Articular chondrocyte of knee joint (primary cell): ENCODE measurements around the gene MXRA8. TPM values are rescaled to one million over a fixed set of nuclear protein-coding genes. Genes with fewer than 3 reads are reported as not detected.

Experiments
- total RNA-seq: library from RNA; depleted of rRNA; stranded (reverse); fragments of >200 nt; gene quantifications from 2 replicates; pipeline ENCODE4 v1.2.3, GENCODE V29; 2012

Gene MXRA8
- total RNA-seq, result 507 and 540 TPM in 2 replicates

GRCh38 chr1:1358433-1359271, at the start of gene MXRA8:
Gene MXRA8 (minus strand): TSS chr1:1358555. CDS start chr1:1358504, 51 bp downstream.

GRCh38 chr1:1406821-1407635, 48.7 kb upstream of the MXRA8 start, which contains the start of gene MRPL20:
Gene MRPL20 (minus strand): TSS chr1:1407293. CDS start chr1:1407217, 76 bp downstream.

GRCh38 chr1:1399187-1399871, 41.0 kb upstream of the MXRA8 start, which contains the start of gene CCNL2:
Gene CCNL2 (minus strand): TSS chr1:1399335. CDS start chr1:1399306, 29 bp downstream.

GRCh38 chr1:1374929-1375662, 16.7 kb upstream of the MXRA8 start, which contains the start of gene AURKAIP1:
Gene AURKAIP1 (minus strand): TSS chr1:1375207. CDS start chr1:1374756, 451 bp downstream.

GRCh38 chr1:1349256-1350012, 8.9 kb downstream of the MXRA8 start, which contains the start of gene DVL1:
Gene DVL1 (minus strand): TSS chr1:1349418. CDS start chr1:1349065, 353 bp downstream.

GRCh38 chr1:1331068-1331965, 27.0 kb downstream of the MXRA8 start, which contains the start of gene TAS1R3:
Gene TAS1R3 (plus strand): TSS chr1:1331280. CDS start chr1:1331346, 66 bp downstream.

GRCh38 chr1:1324524-1325287, 33.6 kb downstream of the MXRA8 start, which contains the start of the genes CPTP and INTS11:
Gene CPTP (plus strand): TSS chr1:1324802. CDS start chr1:1326911, 2,109 bp downstream.
Gene INTS11 (minus strand): TSS chr1:1324660. CDS start chr1:1324608, 52 bp downstream.

GRCh38 chr1:1307923-1308755, 50.2 kb downstream of the MXRA8 start, which contains the start of the genes ACAP3 and PUSL1:
Gene ACAP3 (minus strand): TSS chr1:1307930. CDS start chr1:1307815, 115 bp downstream.
Gene PUSL1 (plus strand): TSS chr1:1308597. CDS start chr1:1308644, 47 bp downstream.

Other genes with a start within 250 kb of the MXRA8 start
- 4.8 and 5.2 TPM in 2 replicates for gene C1orf159, start 242.5 kb downstream of the MXRA8 start, total RNA-seq
- not detected in 2 replicates for gene TTLL10, start 184.7 kb downstream of the MXRA8 start, total RNA-seq
- 0.32 and 0.39 TPM in 2 replicates for gene TNFRSF18, start 152.0 kb downstream of the MXRA8 start, total RNA-seq
- gene TNFRSF4, start 144.4 kb downstream of the MXRA8 start, total RNA-seq, result 0.13 TPM in 1 of 2 replicates, not detected in the other
- gene SDF4, start 126.6 kb downstream of the MXRA8 start, total RNA-seq, result 121 and 122 TPM in 2 replicates
- 16.3 and 18.9 TPM in 2 replicates for gene B3GALT6, start 126.3 kb downstream of the MXRA8 start, total RNA-seq
- gene C1QTNF12, start 111.8 kb downstream of the MXRA8 start, total RNA-seq, result 0.43 and 0.65 TPM in 2 replicates
- gene UBE2J2, start 84.7 kb downstream of the MXRA8 start, total RNA-seq, result 26.9 and 30.3 TPM in 2 replicates
- gene SCNN1D, start 78.1 kb downstream of the MXRA8 start, total RNA-seq, result 0.76 and 0.78 TPM in 2 replicates
- gene ACAP3, start 50.6 kb downstream of the MXRA8 start, total RNA-seq, result 19.2 and 24.7 TPM in 2 replicates
- gene PUSL1, start 50.0 kb downstream of the MXRA8 start, total RNA-seq, result 16.2 and 22.7 TPM in 2 replicates
- 43.3 and 46.8 TPM in 2 replicates for gene INTS11, start 33.9 kb downstream of the MXRA8 start, total RNA-seq
- gene CPTP, start 33.8 kb downstream of the MXRA8 start, total RNA-seq, result 10.3 and 12.6 TPM in 2 replicates
- under 0.01 and 0.22 TPM in 2 replicates for gene TAS1R3, start 27.3 kb downstream of the MXRA8 start, total RNA-seq
- 30.4 and 31.7 TPM in 2 replicates for gene DVL1, start 9.1 kb downstream of the MXRA8 start, total RNA-seq
- 60.2 and 63.8 TPM in 2 replicates for gene AURKAIP1, start 16.7 kb upstream of the MXRA8 start, total RNA-seq
- 111 and 123 TPM in 2 replicates for gene CCNL2, start 40.8 kb upstream of the MXRA8 start, total RNA-seq
- 96.8 and 105 TPM in 2 replicates for gene MRPL20, start 48.7 kb upstream of the MXRA8 start, total RNA-seq
- gene ANKRD65, start 62.7 kb upstream of the MXRA8 start, total RNA-seq, result 1.7 and 2.9 TPM in 2 replicates
- 2.6 and 4.1 TPM in 2 replicates for gene VWA1, start 77.1 kb upstream of the MXRA8 start, total RNA-seq
- gene ATAD3C, start 91.1 kb upstream of the MXRA8 start, total RNA-seq, result under 0.01 and 0.13 TPM in 2 replicates
- gene ATAD3B, start 113.2 kb upstream of the MXRA8 start, total RNA-seq, result 5.4 and 8.6 TPM in 2 replicates
- 7.9 and 21.6 TPM in 2 replicates for gene ATAD3A, start 153.6 kb upstream of the MXRA8 start, total RNA-seq
- gene TMEM240, start 182.1 kb upstream of the MXRA8 start, total RNA-seq, result 2.2 and 3.2 TPM in 2 replicates
- gene SSU72, start 216.3 kb upstream of the MXRA8 start, total RNA-seq, result 54.5 TPM in 2 replicates
- gene FNDC10, start 241.6 kb upstream of the MXRA8 start, total RNA-seq, result 2.1 and 3.1 TPM in 2 replicates